HEK293 (cell line): Measurements from ENCODE around the gene MTG1.

ENCODE experiments used
- BCL11A ChIP-seq: fragments of 450-650 bp; formaldehyde crosslinking; IDR thresholded peaks from 2 replicates; pipeline ENCODE4 v1.5.1; 2016; ENCODE audit warnings: low read depth, missing biosample characterization, missing genetic modification characterization
- ZBTB49 ChIP-seq: fragments of 450-650 bp; formaldehyde crosslinking; IDR thresholded peaks from 2 replicates; pipeline ENCODE4 v1.5.1; 2016; ENCODE audit warnings: missing biosample characterization, missing genetic modification characterization, low read depth
- ZNF639 ChIP-seq: fragments of 450-650 bp; formaldehyde crosslinking; IDR thresholded peaks from 2 replicates; pipeline ENCODE4 v1.5.1; 2016; ENCODE audit warnings: missing biosample characterization, missing genetic modification characterization
- ZNF747 ChIP-seq: fragments of 450-650 bp; formaldehyde crosslinking; IDR thresholded peaks from 2 replicates; pipeline ENCODE4 v1.5.1; 2016; ENCODE audit warnings: missing biosample characterization, missing genetic modification characterization
- TF ChIP-seq, protein P1 (sequence below): fragments of 450-650 bp; formaldehyde crosslinking; IDR thresholded peaks from 2 replicates; pipeline ENCODE4 v1.5.1; 2016; ENCODE audit warnings: missing biosample characterization, missing genetic modification characterization

DNA sequence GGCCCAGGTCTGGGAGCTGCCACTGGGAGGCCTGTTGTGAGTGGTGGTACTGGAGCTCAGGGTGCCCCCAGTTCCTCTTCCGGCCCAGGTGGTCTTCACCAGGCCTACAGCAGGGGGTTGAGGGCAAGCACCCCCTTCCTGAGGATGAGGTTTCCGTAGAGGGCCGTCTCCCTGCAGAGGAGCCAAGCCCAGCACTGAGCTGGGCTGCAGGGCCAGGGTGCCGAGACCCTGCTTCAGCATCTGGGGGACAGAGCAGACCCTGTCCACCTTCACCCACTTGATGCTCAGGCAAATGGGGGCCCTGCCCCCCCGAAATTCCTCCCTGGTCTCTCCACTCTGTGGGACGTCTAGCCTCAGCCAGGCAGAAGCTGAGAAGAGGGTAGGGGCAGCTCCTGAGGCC is 38.7 kb upstream of the MTG1 start:
- no peak for TF ChIP-seq ZNF639 (tag by site-specific recombination)
- TF ChIP-seq ZNF747 (tag by site-specific recombination) = no peak
- no peak for TF ChIP-seq ZBTB49 (tag by site-specific recombination)
- no peak for TF ChIP-seq BCL11A (tag by site-specific recombination)
- TF ChIP-seq, protein P1, sequence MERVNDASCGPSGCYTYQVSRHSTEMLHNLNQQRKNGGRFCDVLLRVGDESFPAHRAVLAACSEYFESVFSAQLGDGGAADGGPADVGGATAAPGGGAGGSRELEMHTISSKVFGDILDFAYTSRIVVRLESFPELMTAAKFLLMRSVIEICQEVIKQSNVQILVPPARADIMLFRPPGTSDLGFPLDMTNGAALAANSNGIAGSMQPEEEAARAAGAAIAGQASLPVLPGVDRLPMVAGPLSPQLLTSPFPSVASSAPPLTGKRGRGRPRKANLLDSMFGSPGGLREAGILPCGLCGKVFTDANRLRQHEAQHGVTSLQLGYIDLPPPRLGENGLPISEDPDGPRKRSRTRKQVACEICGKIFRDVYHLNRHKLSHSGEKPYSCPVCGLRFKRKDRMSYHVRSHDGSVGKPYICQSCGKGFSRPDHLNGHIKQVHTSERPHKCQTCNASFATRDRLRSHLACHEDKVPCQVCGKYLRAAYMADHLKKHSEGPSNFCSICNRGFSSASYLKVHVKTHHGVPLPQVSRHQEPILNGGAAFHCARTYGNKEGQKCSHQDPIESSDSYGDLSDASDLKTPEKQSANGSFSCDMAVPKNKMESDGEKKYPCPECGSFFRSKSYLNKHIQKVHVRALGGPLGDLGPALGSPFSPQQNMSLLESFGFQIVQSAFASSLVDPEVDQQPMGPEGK (tag by site-specific recombination) = no peak
